HepG2 (cell line): ENCODE data around the gene TTC23L. TPM values are rescaled to one million over a fixed set of nuclear protein-coding genes. Genes with fewer than 3 reads are reported as not detected.
A peak's percentile ranks its signal among the peaks of the same experiment; 100 is the strongest.

Experiments
- ATF7-NPFF ChIP-seq: sonication (generic); formaldehyde crosslinking; IDR thresholded peaks from 2 replicates; pipeline ENCODE4 v1.8.1; 2023; ENCODE audit warnings: mild to moderate bottlenecking, low read depth, missing genetic modification reagents, moderate library complexity
- CBX2 ChIP-seq, 2 experiments: fragments of 200-600 bp in 1 of 2; sonication (generic); formaldehyde crosslinking in 1 of 2; IDR thresholded peaks; 2 replicates each; pipeline versions ENCODE4 v1.7.0 to v1.8.1; 2018 to 2022; ENCODE audit warnings: low read depth in 2 of 2, low read length in 1 of 2, mild to moderate bottlenecking in 1 of 2, missing genetic modification reagents in 1 of 2
- KDM3A ChIP-seq: IDR thresholded peaks from 2 replicates; pipeline ENCODE4 v1.6.1; 2018; ENCODE audit warnings: low read depth, missing compliant biosample characterization
- PHF8 ChIP-seq: sonication (generic); formaldehyde crosslinking; IDR thresholded peaks from 2 replicates; pipeline ENCODE4 v1.5.0; 2020; ENCODE audit warnings: missing genetic modification reagents
- polyA plus RNA-seq, 8 experiments: library from polyadenylated mRNA; depleted of rRNA in 3 of 8; stranded (reverse) in 7 of 8; unstranded in 1 of 8; fragments of >200 nt; fragmentation: Illumina TruSeq in 4 of 8; extraction: Trizol in 4 of 8; gene quantifications; 2 replicates each; pipeline versions ENCODE4 v1.2.1 to v1.2.3, GENCODE V29; 2011 to 2016; ENCODE audit warnings: low read depth in 4 of 8, missing spikeins in 1 of 8, mixed read lengths in 1 of 8; ENCODE audit not compliant: insufficient read depth in 1 of 8
- total RNA-seq, 5 experiments: library from RNA; depleted of rRNA; stranded (reverse); fragments of >200 nt; fragmentation: Illumina TruSeq; extraction: Trizol; gene quantifications; 2 replicates each; pipeline ENCODE4 v1.2.3, GENCODE V29; 2016; ENCODE audit warnings: low read depth in 1 of 5
- TF ChIP-seq, protein P1 (sequence below): sonication (generic); formaldehyde crosslinking; IDR thresholded peaks from 2 replicates; pipeline ENCODE4 v1.5.0; 2020; ENCODE audit warnings: mild to moderate bottlenecking, missing genetic modification reagents, borderline replicate concordance
- TF ChIP-seq, protein P2 (sequence below): IDR thresholded peaks from 2 replicates; pipeline ENCODE4 v1.6.1; 2012; ENCODE audit warnings: low read length, improper control_type of control experiment
- TF ChIP-seq, protein P3 (sequence below): sonication (generic); formaldehyde crosslinking; IDR thresholded peaks from 2 replicates; pipeline ENCODE4 v1.8.1; 2022; ENCODE audit warnings: mild to moderate bottlenecking, missing genetic modification reagents
- TF ChIP-seq, protein P4 (sequence below): sonication (generic); formaldehyde crosslinking; IDR thresholded peaks from 2 replicates; pipeline ENCODE4 v1.4.0; 2020; ENCODE audit warnings: mild to moderate bottlenecking, missing genetic modification reagents
- TF ChIP-seq, protein P5 (sequence below): IDR thresholded peaks from 2 replicates; pipeline ENCODE4 v1.6.1; 2016; ENCODE audit warnings: missing compliant biosample characterization, missing genetic modification reagents, borderline replicate concordance
- TF ChIP-seq, protein P6 (sequence below), 2 experiments: IDR thresholded peaks; 2 replicates each; pipeline ENCODE4 v1.6.1; 2011 to 2012; ENCODE audit warnings: low read length in 2 of 2, borderline replicate concordance in 1 of 2, low read depth in 1 of 2, mild to moderate bottlenecking in 1 of 2, moderate library complexity in 1 of 2

Gene TTC23L
- total and polyA plus RNA-seq, 2 of the 13 experiments (the other 11 are each of a cell fraction or from before 2014, with no cell fraction given) = 0.37 to 1.4 TPM

DNA sequence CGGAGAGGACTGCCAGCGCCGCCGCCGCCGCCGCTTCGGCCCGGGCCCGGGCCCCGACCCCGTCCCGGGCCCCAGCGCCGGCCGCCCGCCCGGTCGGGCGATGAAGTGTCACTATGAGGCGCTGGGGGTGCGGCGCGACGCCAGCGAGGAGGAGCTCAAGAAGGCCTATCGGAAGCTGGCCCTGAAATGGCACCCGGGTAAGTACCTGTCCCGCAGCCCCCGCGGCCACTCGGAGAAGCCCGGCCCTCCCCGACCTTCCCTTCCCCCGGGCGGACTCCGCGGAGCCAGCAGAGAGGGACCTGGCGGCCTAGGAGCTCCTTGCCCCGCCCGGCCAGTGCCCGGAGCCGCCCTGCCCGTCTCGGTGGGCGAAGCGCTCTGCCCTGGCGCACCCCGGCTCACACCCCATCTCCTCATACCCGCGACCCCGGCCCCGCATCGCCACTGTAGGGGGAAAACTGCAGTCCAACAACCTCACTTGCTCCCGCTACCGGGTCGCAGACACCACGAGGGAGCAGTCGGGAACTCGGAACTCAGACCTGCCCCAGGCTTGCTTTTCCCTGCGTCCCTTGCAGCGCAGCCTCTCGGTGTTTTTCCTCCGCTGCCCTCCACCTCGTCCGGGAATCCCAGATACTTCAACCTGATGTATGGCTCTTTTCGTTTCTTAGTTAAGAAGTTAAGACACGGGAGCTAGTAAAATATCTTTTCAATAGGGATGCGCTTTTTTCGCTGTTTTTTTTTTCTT lies 90.9 kb downstream of the TTC23L start (continued):
- TF ChIP-seq, protein P1, sequence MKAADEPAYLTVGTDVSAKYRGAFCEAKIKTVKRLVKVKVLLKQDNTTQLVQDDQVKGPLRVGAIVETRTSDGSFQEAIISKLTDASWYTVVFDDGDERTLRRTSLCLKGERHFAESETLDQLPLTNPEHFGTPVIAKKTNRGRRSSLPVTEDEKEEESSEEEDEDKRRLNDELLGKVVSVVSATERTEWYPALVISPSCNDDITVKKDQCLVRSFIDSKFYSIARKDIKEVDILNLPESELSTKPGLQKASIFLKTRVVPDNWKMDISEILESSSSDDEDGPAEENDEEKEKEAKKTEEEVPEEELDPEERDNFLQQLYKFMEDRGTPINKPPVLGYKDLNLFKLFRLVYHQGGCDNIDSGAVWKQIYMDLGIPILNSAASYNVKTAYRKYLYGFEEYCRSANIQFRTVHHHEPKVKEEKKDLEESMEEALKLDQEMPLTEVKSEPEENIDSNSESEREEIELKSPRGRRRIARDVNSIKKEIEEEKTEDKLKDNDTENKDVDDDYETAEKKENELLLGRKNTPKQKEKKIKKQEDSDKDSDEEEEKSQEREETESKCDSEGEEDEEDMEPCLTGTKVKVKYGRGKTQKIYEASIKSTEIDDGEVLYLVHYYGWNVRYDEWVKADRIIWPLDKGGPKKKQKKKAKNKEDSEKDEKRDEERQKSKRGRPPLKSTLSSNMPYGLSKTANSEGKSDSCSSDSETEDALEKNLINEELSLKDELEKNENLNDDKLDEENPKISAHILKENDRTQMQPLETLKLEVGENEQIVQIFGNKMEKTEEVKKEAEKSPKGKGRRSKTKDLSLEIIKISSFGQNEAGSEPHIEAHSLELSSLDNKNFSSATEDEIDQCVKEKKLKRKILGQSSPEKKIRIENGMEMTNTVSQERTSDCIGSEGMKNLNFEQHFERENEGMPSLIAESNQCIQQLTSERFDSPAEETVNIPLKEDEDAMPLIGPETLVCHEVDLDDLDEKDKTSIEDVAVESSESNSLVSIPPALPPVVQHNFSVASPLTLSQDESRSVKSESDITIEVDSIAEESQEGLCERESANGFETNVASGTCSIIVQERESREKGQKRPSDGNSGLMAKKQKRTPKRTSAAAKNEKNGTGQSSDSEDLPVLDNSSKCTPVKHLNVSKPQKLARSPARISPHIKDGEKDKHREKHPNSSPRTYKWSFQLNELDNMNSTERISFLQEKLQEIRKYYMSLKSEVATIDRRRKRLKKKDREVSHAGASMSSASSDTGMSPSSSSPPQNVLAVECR (CRISPR knock-in tag) = no peak; the same call in 1 of the 2 replicates
- TF ChIP-seq, protein P2, sequence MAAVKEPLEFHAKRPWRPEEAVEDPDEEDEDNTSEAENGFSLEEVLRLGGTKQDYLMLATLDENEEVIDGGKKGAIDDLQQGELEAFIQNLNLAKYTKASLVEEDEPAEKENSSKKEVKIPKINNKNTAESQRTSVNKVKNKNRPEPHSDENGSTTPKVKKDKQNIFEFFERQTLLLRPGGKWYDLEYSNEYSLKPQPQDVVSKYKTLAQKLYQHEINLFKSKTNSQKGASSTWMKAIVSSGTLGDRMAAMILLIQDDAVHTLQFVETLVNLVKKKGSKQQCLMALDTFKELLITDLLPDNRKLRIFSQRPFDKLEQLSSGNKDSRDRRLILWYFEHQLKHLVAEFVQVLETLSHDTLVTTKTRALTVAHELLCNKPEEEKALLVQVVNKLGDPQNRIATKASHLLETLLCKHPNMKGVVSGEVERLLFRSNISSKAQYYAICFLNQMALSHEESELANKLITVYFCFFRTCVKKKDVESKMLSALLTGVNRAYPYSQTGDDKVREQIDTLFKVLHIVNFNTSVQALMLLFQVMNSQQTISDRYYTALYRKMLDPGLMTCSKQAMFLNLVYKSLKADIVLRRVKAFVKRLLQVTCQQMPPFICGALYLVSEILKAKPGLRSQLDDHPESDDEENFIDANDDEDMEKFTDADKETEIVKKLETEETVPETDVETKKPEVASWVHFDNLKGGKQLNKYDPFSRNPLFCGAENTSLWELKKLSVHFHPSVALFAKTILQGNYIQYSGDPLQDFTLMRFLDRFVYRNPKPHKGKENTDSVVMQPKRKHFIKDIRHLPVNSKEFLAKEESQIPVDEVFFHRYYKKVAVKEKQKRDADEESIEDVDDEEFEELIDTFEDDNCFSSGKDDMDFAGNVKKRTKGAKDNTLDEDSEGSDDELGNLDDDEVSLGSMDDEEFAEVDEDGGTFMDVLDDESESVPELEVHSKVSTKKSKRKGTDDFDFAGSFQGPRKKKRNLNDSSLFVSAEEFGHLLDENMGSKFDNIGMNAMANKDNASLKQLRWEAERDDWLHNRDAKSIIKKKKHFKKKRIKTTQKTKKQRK = no peak
- peak; percentile 80 for TF ChIP-seq PHF8 (CRISPR knock-in tag)
- no peak for TF ChIP-seq CBX2 (IDR thresholded peaks at IDR 0.05; ENCODE audit: low read depth, low read length)
- TF ChIP-seq CBX2 (CRISPR knock-in tag; IDR thresholded peaks at IDR 0.05; ENCODE audit: low read depth) = no peak
- TF ChIP-seq, protein P3, sequence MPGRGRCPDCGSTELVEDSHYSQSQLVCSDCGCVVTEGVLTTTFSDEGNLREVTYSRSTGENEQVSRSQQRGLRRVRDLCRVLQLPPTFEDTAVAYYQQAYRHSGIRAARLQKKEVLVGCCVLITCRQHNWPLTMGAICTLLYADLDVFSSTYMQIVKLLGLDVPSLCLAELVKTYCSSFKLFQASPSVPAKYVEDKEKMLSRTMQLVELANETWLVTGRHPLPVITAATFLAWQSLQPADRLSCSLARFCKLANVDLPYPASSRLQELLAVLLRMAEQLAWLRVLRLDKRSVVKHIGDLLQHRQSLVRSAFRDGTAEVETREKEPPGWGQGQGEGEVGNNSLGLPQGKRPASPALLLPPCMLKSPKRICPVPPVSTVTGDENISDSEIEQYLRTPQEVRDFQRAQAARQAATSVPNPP = no peak
- TF ChIP-seq KDM3A = no peak
- TF ChIP-seq, protein P4, sequence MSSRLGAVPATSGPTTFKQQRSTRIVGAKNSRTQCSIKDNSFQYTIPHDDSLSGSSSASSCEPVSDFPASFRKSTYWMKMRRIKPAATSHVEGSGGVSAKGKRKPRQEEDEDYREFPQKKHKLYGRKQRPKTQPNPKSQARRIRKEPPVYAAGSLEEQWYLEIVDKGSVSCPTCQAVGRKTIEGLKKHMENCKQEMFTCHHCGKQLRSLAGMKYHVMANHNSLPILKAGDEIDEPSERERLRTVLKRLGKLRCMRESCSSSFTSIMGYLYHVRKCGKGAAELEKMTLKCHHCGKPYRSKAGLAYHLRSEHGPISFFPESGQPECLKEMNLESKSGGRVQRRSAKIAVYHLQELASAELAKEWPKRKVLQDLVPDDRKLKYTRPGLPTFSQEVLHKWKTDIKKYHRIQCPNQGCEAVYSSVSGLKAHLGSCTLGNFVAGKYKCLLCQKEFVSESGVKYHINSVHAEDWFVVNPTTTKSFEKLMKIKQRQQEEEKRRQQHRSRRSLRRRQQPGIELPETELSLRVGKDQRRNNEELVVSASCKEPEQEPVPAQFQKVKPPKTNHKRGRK (CRISPR knock-in tag) = no peak
- TF ChIP-seq, protein P5, sequence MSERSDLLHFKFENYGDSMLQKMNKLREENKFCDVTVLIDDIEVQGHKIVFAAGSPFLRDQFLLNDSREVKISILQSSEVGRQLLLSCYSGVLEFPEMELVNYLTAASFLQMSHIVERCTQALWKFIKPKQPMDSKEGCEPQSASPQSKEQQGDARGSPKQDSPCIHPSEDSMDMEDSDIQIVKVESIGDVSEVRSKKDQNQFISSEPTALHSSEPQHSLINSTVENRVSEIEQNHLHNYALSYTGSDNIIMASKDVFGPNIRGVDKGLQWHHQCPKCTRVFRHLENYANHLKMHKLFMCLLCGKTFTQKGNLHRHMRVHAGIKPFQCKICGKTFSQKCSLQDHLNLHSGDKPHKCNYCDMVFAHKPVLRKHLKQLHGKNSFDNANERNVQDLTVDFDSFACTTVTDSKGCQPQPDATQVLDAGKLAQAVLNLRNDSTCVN (CRISPR knock-in tag) = no peak
- TF ChIP-seq ATF7-NPFF = peak; percentile 61; the same call in 1 of the 2 replicates
- TF ChIP-seq, protein P6, sequence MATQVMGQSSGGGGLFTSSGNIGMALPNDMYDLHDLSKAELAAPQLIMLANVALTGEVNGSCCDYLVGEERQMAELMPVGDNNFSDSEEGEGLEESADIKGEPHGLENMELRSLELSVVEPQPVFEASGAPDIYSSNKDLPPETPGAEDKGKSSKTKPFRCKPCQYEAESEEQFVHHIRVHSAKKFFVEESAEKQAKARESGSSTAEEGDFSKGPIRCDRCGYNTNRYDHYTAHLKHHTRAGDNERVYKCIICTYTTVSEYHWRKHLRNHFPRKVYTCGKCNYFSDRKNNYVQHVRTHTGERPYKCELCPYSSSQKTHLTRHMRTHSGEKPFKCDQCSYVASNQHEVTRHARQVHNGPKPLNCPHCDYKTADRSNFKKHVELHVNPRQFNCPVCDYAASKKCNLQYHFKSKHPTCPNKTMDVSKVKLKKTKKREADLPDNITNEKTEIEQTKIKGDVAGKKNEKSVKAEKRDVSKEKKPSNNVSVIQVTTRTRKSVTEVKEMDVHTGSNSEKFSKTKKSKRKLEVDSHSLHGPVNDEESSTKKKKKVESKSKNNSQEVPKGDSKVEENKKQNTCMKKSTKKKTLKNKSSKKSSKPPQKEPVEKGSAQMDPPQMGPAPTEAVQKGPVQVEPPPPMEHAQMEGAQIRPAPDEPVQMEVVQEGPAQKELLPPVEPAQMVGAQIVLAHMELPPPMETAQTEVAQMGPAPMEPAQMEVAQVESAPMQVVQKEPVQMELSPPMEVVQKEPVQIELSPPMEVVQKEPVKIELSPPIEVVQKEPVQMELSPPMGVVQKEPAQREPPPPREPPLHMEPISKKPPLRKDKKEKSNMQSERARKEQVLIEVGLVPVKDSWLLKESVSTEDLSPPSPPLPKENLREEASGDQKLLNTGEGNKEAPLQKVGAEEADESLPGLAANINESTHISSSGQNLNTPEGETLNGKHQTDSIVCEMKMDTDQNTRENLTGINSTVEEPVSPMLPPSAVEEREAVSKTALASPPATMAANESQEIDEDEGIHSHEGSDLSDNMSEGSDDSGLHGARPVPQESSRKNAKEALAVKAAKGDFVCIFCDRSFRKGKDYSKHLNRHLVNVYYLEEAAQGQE (IDR thresholded peaks at IDR 0.05; ENCODE audit: borderline replicate concordance in 1 of 2, low read depth in 1 of 2, low read length in 2 of 2) = no peak
